Neuronal stem cell (in vitro differentiated cells): ENCODE data around the gene VSTM2L.
A peak's percentile ranks its signal among the peaks of the same experiment; 100 is the strongest.

Experiments
- DNase-seq: peaks from one replicate; pipeline ENCODE4 v3.0.0-alpha.2; 2013; ENCODE audit warnings: low spot score
- H2AFZ ChIP-seq: one replicate; pipeline ENCODE4 v1.6.1; 2013; ENCODE audit warnings: mild to moderate bottlenecking, low read length, inconsistent platforms
- H2AK5ac ChIP-seq: 2 replicates; pipeline ENCODE4 v1.6.1; 2013; ENCODE audit warnings: low read depth, mild to moderate bottlenecking, inconsistent platforms, low read length, moderate library complexity, mixed read lengths
- H2BK120ac ChIP-seq: 2 replicates; pipeline ENCODE4 v1.6.1; 2013; ENCODE audit warnings: low read depth, mild to moderate bottlenecking, inconsistent platforms, low read length, moderate library complexity, mixed read lengths
- H2BK12ac ChIP-seq: one replicate; pipeline ENCODE4 v1.6.1; 2013; ENCODE audit warnings: low read length, inconsistent platforms
- H2BK15ac ChIP-seq: 2 replicates; pipeline ENCODE4 v1.6.1; 2013; ENCODE audit warnings: mild to moderate bottlenecking, low read length, inconsistent platforms, mixed read lengths
- H2BK5ac ChIP-seq: one replicate; pipeline ENCODE4 v1.6.1; 2013; ENCODE audit warnings: inconsistent platforms, mild to moderate bottlenecking, low read length, moderate library complexity
- H3K14ac ChIP-seq: one replicate; pipeline ENCODE4 v1.6.1; 2013; ENCODE audit warnings: low read length, inconsistent platforms
- H3K18ac ChIP-seq: 2 replicates; pipeline ENCODE4 v1.6.1; 2013; ENCODE audit warnings: low read length, inconsistent platforms
- H3K23ac ChIP-seq: 2 replicates; pipeline ENCODE4 v1.6.1; 2013; ENCODE audit warnings: low read depth, mild to moderate bottlenecking, mixed read lengths, low read length, inconsistent platforms; ENCODE audit not compliant: poor library complexity
- H3K27ac ChIP-seq: replicated peaks from 3 replicates; pipeline ENCODE4 v1.5.1; 2013; ENCODE audit warnings: low read length, inconsistent platforms
- H3K27me3 ChIP-seq, 3 experiments: 2 replicates each; pipeline ENCODE4 v1.6.1; 2013; ENCODE audit warnings: low read length in 3 of 3, mild to moderate bottlenecking in 2 of 3, inconsistent platforms in 1 of 3, low read depth in 1 of 3, mixed read lengths in 1 of 3, moderate library complexity in 1 of 3; ENCODE audit not compliant: control insufficient read depth in 3 of 3, insufficient read depth in 3 of 3
- H3K36me3 ChIP-seq, 2 donors: replicated peaks in 1 of 2; 2 replicates each; pipeline ENCODE4 v1.6.1; 2013; ENCODE audit warnings: low read length in 2 of 2; ENCODE audit not compliant: control insufficient read depth in 2 of 2, insufficient read depth in 2 of 2
- H3K4ac ChIP-seq: 2 replicates; pipeline ENCODE4 v1.6.1; 2013; ENCODE audit warnings: inconsistent platforms, mild to moderate bottlenecking, low read length, moderate library complexity
- H3K4me1 ChIP-seq, 2 donors: 1 replicate in 1 of 2; 2 replicates in 1 of 2; pipeline ENCODE4 v1.6.1; 2013; ENCODE audit warnings: low read length in 2 of 2, low read depth in 1 of 2; ENCODE audit not compliant: control insufficient read depth in 2 of 2, insufficient read depth in 1 of 2
- H3K4me2 ChIP-seq: one replicate; pipeline ENCODE4 v1.6.1; 2013; ENCODE audit warnings: mild to moderate bottlenecking, low read length, inconsistent platforms; ENCODE audit not compliant: insufficient read depth, poor library complexity, severe bottlenecking
- H3K4me3 ChIP-seq, 2 donors: 2 replicates each; pipeline ENCODE4 v1.5.1; 2013; ENCODE audit warnings: low read length in 2 of 2, mild to moderate bottlenecking in 2 of 2, inconsistent platforms in 1 of 2, moderate library complexity in 1 of 2
- H3K79me1 ChIP-seq: one replicate; pipeline ENCODE4 v1.6.1; 2013; ENCODE audit warnings: low read depth, mild to moderate bottlenecking, inconsistent platforms, low read length, moderate library complexity
- H3K9ac ChIP-seq: one replicate; pipeline ENCODE4 v1.6.1; 2013; ENCODE audit warnings: mild to moderate bottlenecking, low read depth, low read length, inconsistent platforms; ENCODE audit not compliant: poor library complexity
- H3K9me3 ChIP-seq, 2 donors: replicated peaks in 1 of 2; 2 replicates each; pipeline versions ENCODE3 to v1.6.1; 2013; ENCODE audit warnings: low read length in 2 of 2, mild to moderate bottlenecking in 2 of 2, inconsistent platforms in 1 of 2, low read depth in 1 of 2, mixed read lengths in 1 of 2, moderate library complexity in 1 of 2; ENCODE audit not compliant: control insufficient read depth in 2 of 2, insufficient read depth in 1 of 2
- H4K8ac ChIP-seq: one replicate; pipeline ENCODE4 v1.6.1; 2013; ENCODE audit warnings: low read depth, mild to moderate bottlenecking, inconsistent platforms, low read length, moderate library complexity
- H4K91ac ChIP-seq: one replicate; pipeline ENCODE4 v1.6.1; 2013; ENCODE audit warnings: low read length, low read depth, mild to moderate bottlenecking, inconsistent platforms; ENCODE audit not compliant: poor library complexity
- WGBS, 2 donors: extraction: QIAGEN DNeasy Blood & Tissue Kit; methylation state at CpG; one replicate each; pipeline ENCODE4 v1.1.7; 2013; ENCODE audit warnings: missing lambda C conversion rate in 2 of 2, mixed read lengths in 1 of 2; ENCODE audit not compliant: insufficient read length in 2 of 2, insufficient replicate concordance in 1 of 2; ENCODE audit errors: extremely low coverage in 2 of 2; 5-methylcytosine and 5-hydroxymethylcytosine counted together

The VSTM2L gene

DNA sequence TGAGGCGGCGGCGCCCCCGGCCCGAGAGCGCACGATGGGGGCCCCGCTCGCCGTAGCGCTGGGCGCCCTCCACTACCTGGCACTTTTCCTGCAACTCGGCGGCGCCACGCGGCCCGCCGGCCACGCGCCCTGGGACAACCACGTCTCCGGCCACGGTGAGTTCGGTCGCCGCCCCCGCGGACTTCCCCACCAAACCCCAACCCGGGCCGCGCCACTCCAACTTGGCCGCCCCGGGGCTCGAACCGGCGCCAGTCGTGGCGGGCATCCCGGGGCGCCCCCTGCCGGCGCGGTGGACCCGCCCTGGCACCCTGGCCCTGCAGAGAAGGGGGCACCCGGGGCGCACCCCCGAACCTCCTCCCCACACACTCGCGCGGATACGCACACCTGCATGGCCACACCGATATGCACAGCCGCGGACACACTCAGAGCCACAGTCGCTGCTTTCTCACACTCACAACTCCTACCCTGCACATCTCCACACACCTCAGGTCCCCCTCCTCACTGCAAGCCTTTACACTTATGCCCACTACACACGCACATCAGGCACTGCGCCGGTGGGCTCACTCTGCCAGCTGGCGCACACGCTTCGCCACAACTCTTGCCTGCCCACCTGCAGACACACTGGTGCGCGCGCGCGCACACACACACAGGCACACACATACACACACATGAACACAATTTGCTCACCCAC lies 535 bp downstream of the VSTM2L start:
- peak overlapping the region; percentile 35 for H2BK120ac ChIP-seq
- H3K36me3 ChIP-seq: no peaks in the 10 kb centered on the region
- peak overlapping the region; percentile 84 for H2AK5ac ChIP-seq
- H4K91ac ChIP-seq: peak overlapping the region; percentile 56
- H3K4ac ChIP-seq: peak overlapping the region; percentile 2
- WGBS, 2 donors: no CpG with 5 or more reads among the region's 67 CpGs
- peaks cover 0 to 12% (median 0%) of the 10 kb centered on the region in 3 experiments for H3K27me3 ChIP-seq
- H3K4me3 ChIP-seq: peak overlapping the region; percentile 45 to 77
- peak overlapping the region; percentile 72 for H2BK15ac ChIP-seq
- H3K79me1 ChIP-seq: no peaks in the 10 kb centered on the region
- peak overlapping the region; percentile 80 for H2AFZ ChIP-seq
- H4K8ac ChIP-seq: peak overlapping the region; percentile 100
- H3K27ac ChIP-seq: no peak overlapping the region
- H3K4me2 ChIP-seq: peak overlapping the region; percentile 82
- H3K14ac ChIP-seq: peak overlapping the region; percentile 85
- DNase-seq: no peak
- peak overlapping the region; percentile 96 for H2BK12ac ChIP-seq
- H3K9me3 ChIP-seq: no peaks in the 10 kb centered on the region
- peak overlapping the region; percentile 78 for H2BK5ac ChIP-seq
- H3K4me1 ChIP-seq: peaks cover 15 to 29% of the 10 kb centered on the region in 2 donors
- H3K18ac ChIP-seq: peak overlapping the region; percentile 91
- peak overlapping the region; percentile 79 for H3K9ac ChIP-seq
- H3K23ac ChIP-seq: peak overlapping the region; percentile 90

DNA sequence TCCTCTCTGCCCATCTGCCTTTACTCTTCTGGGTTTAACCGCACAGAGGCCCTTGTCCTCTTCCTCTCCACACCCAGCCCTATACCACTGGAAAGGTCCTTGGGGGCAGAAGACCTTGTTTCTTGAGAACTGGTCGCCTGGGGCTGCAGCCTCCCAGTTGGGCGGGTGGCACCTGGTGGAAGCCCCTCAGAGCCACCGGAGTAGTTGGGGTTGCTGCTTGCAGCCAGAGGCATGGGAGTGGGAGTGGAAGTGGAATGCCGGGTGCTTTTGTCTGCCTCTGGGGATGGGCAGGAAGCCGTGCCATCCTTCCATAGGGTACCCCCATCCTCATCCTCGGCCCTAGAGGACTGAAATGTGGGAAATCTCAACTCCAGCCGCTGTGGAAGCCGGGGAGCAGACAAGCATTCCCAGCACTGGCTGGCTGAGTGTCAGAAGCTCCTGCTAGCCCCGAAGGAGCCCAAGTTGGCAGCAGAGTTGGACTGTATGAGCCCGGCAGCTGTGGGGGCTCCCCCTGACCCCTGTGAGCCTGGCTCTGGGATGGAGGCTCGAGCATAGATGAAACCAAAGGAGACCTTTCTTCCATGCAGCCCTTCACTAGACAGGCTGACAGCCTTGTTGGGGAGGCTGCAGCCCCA lies 1.2 kb downstream of the VSTM2L start:
- Histone ChIP-seq H3K79me1 (no peaks in the 10 kb centered on the region), H3K14ac (no peak overlapping the region), H3K36me3 (no peaks in the 10 kb centered on the region), H2BK120ac (peak overlapping the region; percentile 35), H2AFZ (no peak overlapping the region), H3K9ac (peak overlapping the region; percentile 67), H3K4me1 (peaks cover 19 to 34% of the 10 kb centered on the region in 2 donors), H3K9me3 (no peaks in the 10 kb centered on the region), H3K27ac (no peak overlapping the region), H4K91ac (no peak overlapping the region), H3K4me2 (no peak overlapping the region), H2BK12ac (peak overlapping the region; percentile 96), H2BK15ac (peak overlapping the region; percentile 72), H4K8ac (no peak overlapping the region), H2BK5ac (peak overlapping the region; percentile 78), H3K4ac (peak overlapping the region; percentile 2), H3K27me3 (peaks cover 0 to 12% (median 0%) of the 10 kb centered on the region in 3 experiments), H3K4me3 (peak overlapping the region in 1 of 2 donors; percentile 33), H3K18ac (peak overlapping the region; percentile 71), H3K23ac (peak overlapping the region; percentile 90), H2AK5ac (peak overlapping the region; percentile 84)
- DNase-seq: no peak
- no CpG with 5 or more reads among the region's 12 CpGs for WGBS, 2 donors

GRCh38 chr20:37904845-37905373 lies 2.0 kb downstream of the VSTM2L start:
- no peak overlapping the region for H2BK12ac ChIP-seq
- H3K23ac ChIP-seq: peak overlapping the region; percentile 9
- no peak overlapping the region for H3K9ac ChIP-seq
- H2BK5ac ChIP-seq: no peak overlapping the region
- H2AK5ac ChIP-seq: peak overlapping the region; percentile 81
- no CpG with 5 or more reads among the region's 8 CpGs for WGBS, 2 donors
- H3K18ac ChIP-seq: no peak overlapping the region
- DNase-seq: no peak
- no peak overlapping the region for H2BK120ac ChIP-seq
- H4K91ac ChIP-seq: no peak overlapping the region
- no peak overlapping the region for H4K8ac ChIP-seq
- H3K4me2 ChIP-seq: no peak overlapping the region
- H3K79me1 ChIP-seq: no peaks in the 10 kb centered on the region
- H3K4me1 ChIP-seq: peaks cover 22 to 39% of the 10 kb centered on the region in 2 donors
- no peak overlapping the region for H3K14ac ChIP-seq
- H3K27me3 ChIP-seq: peaks cover 0 to 12% (median 0%) of the 10 kb centered on the region in 3 experiments
- H3K4me3 ChIP-seq: no peak overlapping the region
- no peaks in the 10 kb centered on the region for H3K36me3 ChIP-seq
- no peak overlapping the region for H3K4ac ChIP-seq
- no peak overlapping the region for H2AFZ ChIP-seq
- H3K27ac ChIP-seq: no peak overlapping the region
- H3K9me3 ChIP-seq: no peaks in the 10 kb centered on the region
- H2BK15ac ChIP-seq: peak overlapping the region; percentile 28
